ENCODE measurements around the gene GBP3. TPM values are rescaled to one million over a fixed set of nuclear protein-coding genes. Genes with fewer than 3 reads are reported as not detected.

GBP3 gene
- total and polyA plus RNA-seq, 9 of the 15 experiments (the other 6 are each of a cell fraction or from before 2014, with no cell fraction given): 0.07 to 0.14 (median 0.11) TPM; not detected in 4

GRCh38 chr1:88979749-88980116 lies 42.9 kb downstream of the GBP3 start:
- DNase-seq (ENCODE audit: extremely low read depth in 1 of 4, low spot score in 3 of 4) (no peak), FAIRE-seq (no peak), ATAC-seq (no peak)
- Histone ChIP-seq H3K9me1 (ENCODE audit: control insufficient read depth, insufficient read depth, low read length) (no peaks in the 10 kb centered on the region), H3K9me3 (replicated peaks; ENCODE audit: control insufficient read depth, insufficient read depth, low read depth, low read length) (no peaks in the 10 kb centered on the region), H3K36me3 (ENCODE audit: control insufficient read depth, insufficient read depth, low read length) (peaks cover 48% of the 10 kb centered on the region), H4K20me1 (replicated peaks; ENCODE audit: control insufficient read depth, insufficient read depth, low read length) (no peaks in the 10 kb centered on the region), H3K9ac (ENCODE audit: insufficient read depth in 1 of 2, low read depth in 2 of 2, low read length in 2 of 2) (no peak overlapping the region), H3K27ac (ENCODE audit: extremely low read depth, low read depth, low read length) (no peak overlapping the region), H3K4me2 (ENCODE audit: insufficient read depth, low read length) (no peak overlapping the region), H3K4me1 (replicated peaks in 1 of 2; ENCODE audit: control insufficient read depth in 2 of 2, insufficient read depth in 2 of 2, low read length in 2 of 2) (no peaks in the 10 kb centered on the region), H2AFZ (ENCODE audit: low read depth, low read length) (no peak overlapping the region), H3K27me3 (ENCODE audit: control insufficient read depth in 2 of 2, insufficient read depth in 2 of 2, low read length in 2 of 2) (no peaks in the 10 kb centered on the region), H3K79me2 (ENCODE audit: control insufficient read depth, insufficient read depth, low read length) (peaks cover 37% of the 10 kb centered on the region), H3K4me3 (no peak overlapping the region)
- BruUV-seq (replicated peaks): no TSS peak
- POLR2A ChIA-PET: no interaction called here
- CTCF ChIA-PET (ENCODE audit: low intra/inter-chr PET ratio): interaction anchor here (0.6 kb wide), 1 partner anchor 11 kb away, joined by 3 read pairs; no protein-coding TSS in a partner anchor
- TF ChIP-seq HNRNPK (IDR thresholded peaks at IDR 0.05; ENCODE audit: low read depth, low read length, poor library complexity, severe bottlenecking) (no peak), SLC30A9 (CRISPR knock-in tag; IDR thresholded peaks at IDR 0.05) (no peak), MXI1 (IDR thresholded peaks at IDR 0.05; ENCODE audit: low read depth, low read length) (no peak), HSF4 (CRISPR knock-in tag; IDR thresholded peaks at IDR 0.05; ENCODE audit: borderline replicate concordance) (no peak)
- intact Hi-C loops (cut with micrococcal nuclease): no loop called here
- in situ Hi-C loops (cut with MboI): loop anchor here (10.0 kb wide), 1 partner anchor 635 kb away; no protein-coding TSS in a partner anchor

GRCh38 chr1:88979054-88979748 lies 43.5 kb downstream of the GBP3 start:
- in situ Hi-C loops (cut with MboI) (loop anchor here (10.0 kb wide), 1 partner anchor 636 kb away; no protein-coding TSS in a partner anchor), intact Hi-C loops (cut with micrococcal nuclease) (no loop called here)
- no peak overlapping the region for H3K9ac ChIP-seq (ENCODE audit: insufficient read depth in 1 of 2, low read depth in 2 of 2, low read length in 2 of 2)
- H3K36me3 ChIP-seq (ENCODE audit: control insufficient read depth, insufficient read depth, low read length): peaks cover 44% of the 10 kb centered on the region
- no peak for DNase-seq (ENCODE audit: extremely low read depth in 1 of 4, low spot score in 3 of 4)
- no peak for FAIRE-seq
- no TSS peak for BruUV-seq (replicated peaks)
- H3K9me3 ChIP-seq (replicated peaks; ENCODE audit: control insufficient read depth, insufficient read depth, low read depth, low read length): no peaks in the 10 kb centered on the region
- TF ChIP-seq THRB (CRISPR knock-in tag; conservative IDR thresholded peaks at IDR 0.05): no peak
- TF ChIP-seq KDM2B (CRISPR knock-in tag; IDR thresholded peaks at IDR 0.05): no peak
- TF ChIP-seq PPARD (CRISPR knock-in tag; IDR thresholded peaks at IDR 0.05): no peak
- no peak for TF ChIP-seq CCNT2 (IDR thresholded peaks at IDR 0.05; ENCODE audit: borderline replicate concordance, extremely low read depth, insufficient read length, low read depth, low read length)
- no peak for TF ChIP-seq ZNF561 (CRISPR knock-in tag; conservative IDR thresholded peaks at IDR 0.05)
- TF ChIP-seq FOXJ2 (tag; IDR thresholded peaks at IDR 0.05): no peak
- TF ChIP-seq C11orf30 (IDR thresholded peaks at IDR 0.05; ENCODE audit: low read depth): no peak
- H3K9me1 ChIP-seq (ENCODE audit: control insufficient read depth, insufficient read depth, low read length): no peaks in the 10 kb centered on the region
- H3K4me3 ChIP-seq: no peak overlapping the region
- H3K4me1 ChIP-seq (replicated peaks in 1 of 2; ENCODE audit: control insufficient read depth in 2 of 2, insufficient read depth in 2 of 2, low read length in 2 of 2): no peaks in the 10 kb centered on the region
- H3K79me2 ChIP-seq (ENCODE audit: control insufficient read depth, insufficient read depth, low read length): peaks cover 36% of the 10 kb centered on the region
- H3K27me3 ChIP-seq (ENCODE audit: control insufficient read depth in 2 of 2, insufficient read depth in 2 of 2, low read length in 2 of 2): no peaks in the 10 kb centered on the region
- H3K27ac ChIP-seq (ENCODE audit: extremely low read depth, low read depth, low read length): no peak overlapping the region
- ChIA-PET CTCF (ENCODE audit: low intra/inter-chr PET ratio) (interaction anchor here (0.6 kb wide), 1 partner anchor 13 kb away, joined by 3 read pairs; no protein-coding TSS in a partner anchor), POLR2A (no interaction called here)
- 70% methylated on average over 2 of the region's 2 CpGs for WGBS (ENCODE audit: insufficient coverage, low coverage, missing lambda C conversion rate)
- no peak overlapping the region for H2AFZ ChIP-seq (ENCODE audit: low read depth, low read length)
- H4K20me1 ChIP-seq (replicated peaks; ENCODE audit: control insufficient read depth, insufficient read depth, low read length): no peaks in the 10 kb centered on the region
- H3K4me2 ChIP-seq (ENCODE audit: insufficient read depth, low read length): no peak overlapping the region
- no peak for ATAC-seq
